ENCODE measurements around the gene CD19. TPM values are rescaled to one million over a fixed set of nuclear protein-coding genes. Genes with fewer than 3 reads are reported as not detected.

The CD19 gene
- total RNA-seq, 1 experiment from 2014 or later, result not detected

DNA sequence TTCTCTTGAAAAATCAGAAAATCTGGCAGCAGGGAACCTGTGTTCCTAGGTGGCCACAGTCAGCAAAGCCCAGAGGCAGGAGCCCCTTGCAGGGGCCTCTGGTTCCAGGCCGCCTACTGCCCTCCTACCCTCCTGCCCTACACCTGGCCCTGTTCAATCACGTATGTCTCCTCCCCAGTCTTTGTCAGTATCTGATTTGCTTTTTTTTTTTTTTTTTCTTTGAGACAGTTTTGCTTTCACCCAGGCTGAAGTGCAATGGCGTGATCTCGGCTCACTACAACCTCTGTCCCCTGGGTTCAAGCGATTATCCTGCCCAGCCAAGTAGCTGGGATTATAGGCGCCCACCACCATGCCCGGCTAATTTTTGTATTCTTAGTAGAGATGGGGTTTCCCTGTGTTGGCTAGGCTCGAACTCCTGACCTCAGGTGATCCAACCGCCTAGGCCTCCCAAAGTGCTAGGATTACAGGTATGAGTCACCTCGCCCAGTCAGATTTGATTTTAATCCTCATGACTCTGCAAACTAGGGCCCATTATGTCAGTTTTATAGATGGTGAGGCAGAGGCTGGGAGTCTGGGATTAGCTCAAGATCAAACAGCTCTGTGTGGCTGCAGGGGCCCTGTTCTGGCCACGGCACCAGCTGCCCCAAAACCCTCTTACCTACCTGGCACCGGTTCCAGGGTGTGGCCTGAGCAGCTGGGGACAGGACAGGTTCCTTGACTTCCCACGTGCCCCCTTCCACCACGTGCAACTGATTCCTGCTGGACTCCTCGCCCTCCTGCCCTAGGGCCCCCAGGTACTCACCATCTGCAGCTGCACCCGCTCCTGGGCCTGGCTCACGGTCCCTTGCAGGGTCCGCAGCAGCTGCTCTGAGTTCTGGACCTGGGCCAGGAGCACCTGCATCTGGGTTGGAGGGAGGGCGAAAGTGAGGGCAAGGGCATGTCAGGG, 21.4 kb upstream of the CD19 start:
- ATAC-seq (peak; percentile 37; the same call in 1 of the 2 replicates), DNase-seq (ENCODE audit: low read depth, low spot score) (no peak)
- no TSS peak for BruUV-seq (replicated peaks)
- Histone ChIP-seq H3K36me3 (ENCODE audit: control insufficient read depth, insufficient read depth, low read length) (no peaks in the 10 kb centered on the region), H3K9me3 (ENCODE audit: control insufficient read depth, insufficient read depth, low read depth, low read length) (no peaks in the 10 kb centered on the region), H3K4me3 (ENCODE audit: low read depth in 2 of 2, low read length in 2 of 2) (no peak overlapping the region), H3K27me3 (ENCODE audit: control insufficient read depth, insufficient read depth, low read length) (no peaks in the 10 kb centered on the region), H3K27ac (ENCODE audit: low read length) (no peak overlapping the region), H3K4me1 (ENCODE audit: control insufficient read depth, insufficient read depth, low read length) (no peaks in the 10 kb centered on the region)
- intact Hi-C loops (cut with micrococcal nuclease; ENCODE audit: unreplicated experiment) (no loop called here), in situ Hi-C loops (cut with HindIII; ENCODE audit: low pct_unique_long_range_greater_than_20kb, low sequenced_read_pairs) (no loop called here)
- TF ChIP-seq REST (IDR thresholded peaks at IDR 0.05; ENCODE audit: insufficient read depth in 1 of 2, low read depth in 2 of 2, low read length in 1 of 2) (no peak), TCF7L2 (IDR thresholded peaks at IDR 0.05; ENCODE audit: low read depth, low read length) (no peak)
- TF ChIP-seq, protein P1, sequence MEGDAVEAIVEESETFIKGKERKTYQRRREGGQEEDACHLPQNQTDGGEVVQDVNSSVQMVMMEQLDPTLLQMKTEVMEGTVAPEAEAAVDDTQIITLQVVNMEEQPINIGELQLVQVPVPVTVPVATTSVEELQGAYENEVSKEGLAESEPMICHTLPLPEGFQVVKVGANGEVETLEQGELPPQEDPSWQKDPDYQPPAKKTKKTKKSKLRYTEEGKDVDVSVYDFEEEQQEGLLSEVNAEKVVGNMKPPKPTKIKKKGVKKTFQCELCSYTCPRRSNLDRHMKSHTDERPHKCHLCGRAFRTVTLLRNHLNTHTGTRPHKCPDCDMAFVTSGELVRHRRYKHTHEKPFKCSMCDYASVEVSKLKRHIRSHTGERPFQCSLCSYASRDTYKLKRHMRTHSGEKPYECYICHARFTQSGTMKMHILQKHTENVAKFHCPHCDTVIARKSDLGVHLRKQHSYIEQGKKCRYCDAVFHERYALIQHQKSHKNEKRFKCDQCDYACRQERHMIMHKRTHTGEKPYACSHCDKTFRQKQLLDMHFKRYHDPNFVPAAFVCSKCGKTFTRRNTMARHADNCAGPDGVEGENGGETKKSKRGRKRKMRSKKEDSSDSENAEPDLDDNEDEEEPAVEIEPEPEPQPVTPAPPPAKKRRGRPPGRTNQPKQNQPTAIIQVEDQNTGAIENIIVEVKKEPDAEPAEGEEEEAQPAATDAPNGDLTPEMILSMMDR (IDR thresholded peaks at IDR 0.05), result no peak
- ChIA-PET CTCF (no interaction called here), POLR2A (interaction anchor here (0.7 kb wide), 2 partner anchors 26 to 898 kb away, joined by 9 to 14 read pairs; no protein-coding TSS in a partner anchor)

DNA sequence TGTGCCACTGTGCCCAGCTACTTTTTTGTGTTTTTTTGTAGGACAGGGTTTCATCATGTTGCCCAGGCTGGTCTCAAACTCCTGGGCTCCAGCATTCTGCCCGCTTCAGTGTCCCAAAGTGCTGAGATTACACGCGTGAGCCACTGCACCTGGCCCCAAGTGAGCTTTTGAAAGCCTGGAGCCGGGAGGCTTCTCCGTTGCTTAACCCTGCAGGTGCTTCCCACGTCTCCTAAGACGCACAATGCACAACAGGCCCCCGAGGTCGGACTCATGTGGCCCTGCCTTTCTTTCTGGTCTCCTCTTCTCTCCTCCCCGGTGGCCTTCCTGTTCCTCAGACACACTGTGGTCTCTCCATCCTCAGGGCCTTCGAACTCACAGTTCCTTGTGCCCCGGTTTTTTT, 19.2 kb upstream of the CD19 start:
- Histone ChIP-seq H3K27ac (ENCODE audit: low read length) (no peak overlapping the region), H3K4me3 (ENCODE audit: low read depth in 2 of 2, low read length in 2 of 2) (no peak overlapping the region), H3K36me3 (ENCODE audit: control insufficient read depth, insufficient read depth, low read length) (no peaks in the 10 kb centered on the region), H3K27me3 (ENCODE audit: control insufficient read depth, insufficient read depth, low read length) (no peaks in the 10 kb centered on the region), H3K9me3 (ENCODE audit: control insufficient read depth, insufficient read depth, low read depth, low read length) (no peaks in the 10 kb centered on the region), H3K4me1 (ENCODE audit: control insufficient read depth, insufficient read depth, low read length) (no peaks in the 10 kb centered on the region)
- DNase-seq (ENCODE audit: low read depth, low spot score) (no peak), ATAC-seq (no peak)
- no TSS peak for BruUV-seq (replicated peaks)
- intact Hi-C loops (cut with micrococcal nuclease; ENCODE audit: unreplicated experiment) (no loop called here), in situ Hi-C loops (cut with HindIII; ENCODE audit: low pct_unique_long_range_greater_than_20kb, low sequenced_read_pairs) (no loop called here)
- POLR2A ChIA-PET, result interaction anchor here (0.7 kb wide), 1 partner anchor 42 kb away, joined by 6 read pairs; no protein-coding TSS in a partner anchor
- no peak for TF ChIP-seq POLR2AphosphoS5 (IDR thresholded peaks at IDR 0.05; ENCODE audit: low read depth, low read length)
- CTCF ChIA-PET, result no interaction called here

DNA sequence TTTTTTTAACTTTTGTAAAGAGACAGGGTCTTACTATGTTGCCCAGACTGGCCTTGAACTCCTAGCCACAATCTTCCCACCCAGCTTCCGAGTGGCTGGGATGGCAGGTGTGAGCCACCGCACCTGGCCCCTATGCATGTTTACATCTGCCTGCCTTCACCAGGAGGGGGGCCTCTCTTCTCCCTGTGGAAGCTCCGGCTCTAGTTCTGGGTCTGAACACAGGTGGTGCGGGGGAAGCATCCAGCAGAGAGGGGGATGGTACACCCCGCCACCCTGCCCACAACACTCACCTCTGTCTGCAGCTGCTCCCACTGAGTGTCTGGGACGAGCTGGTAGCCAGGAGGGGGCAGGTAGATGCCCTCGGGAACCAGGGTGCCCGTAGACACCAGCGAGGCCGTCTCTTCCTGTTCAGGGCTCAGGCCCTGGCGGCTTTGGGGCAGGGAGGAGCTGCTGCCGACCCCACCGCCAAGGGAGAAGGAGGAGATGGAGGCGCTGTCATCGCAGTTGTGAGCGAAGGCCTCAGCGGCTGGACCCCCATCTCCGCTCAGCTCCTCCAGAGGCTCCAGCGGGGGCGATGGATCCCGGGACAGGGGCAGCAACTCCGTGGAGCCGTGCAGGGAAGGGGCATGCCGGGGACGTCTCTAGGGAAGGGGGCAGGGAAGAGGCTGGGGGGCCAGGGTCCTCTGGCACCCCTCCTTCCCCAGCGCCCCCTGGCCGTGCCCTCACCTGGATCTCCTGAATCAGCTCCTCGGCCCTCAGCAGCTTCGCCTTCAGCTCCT, 17.6 kb upstream of the CD19 start:
- no peak for ATAC-seq
- Histone ChIP-seq H3K4me1 (ENCODE audit: control insufficient read depth, insufficient read depth, low read length) (no peaks in the 10 kb centered on the region), H3K4me3 (ENCODE audit: low read depth in 2 of 2, low read length in 2 of 2) (no peak overlapping the region), H3K9me3 (ENCODE audit: control insufficient read depth, insufficient read depth, low read depth, low read length) (no peaks in the 10 kb centered on the region), H3K27me3 (ENCODE audit: control insufficient read depth, insufficient read depth, low read length) (no peaks in the 10 kb centered on the region), H3K36me3 (ENCODE audit: control insufficient read depth, insufficient read depth, low read length) (no peaks in the 10 kb centered on the region), H3K27ac (ENCODE audit: low read length) (no peak overlapping the region)
- no peak for DNase-seq (ENCODE audit: low read depth, low spot score)
- CTCF ChIA-PET, result no interaction called here
- intact Hi-C loops (cut with micrococcal nuclease; ENCODE audit: unreplicated experiment) (no loop called here), in situ Hi-C loops (cut with HindIII; ENCODE audit: low pct_unique_long_range_greater_than_20kb, low sequenced_read_pairs) (no loop called here)
- POLR2A ChIA-PET, result interaction anchor here (0.6 kb wide), 1 partner anchor 27 kb away, joined by 14 read pairs; no protein-coding TSS in a partner anchor
- no TSS peak for BruUV-seq (replicated peaks)
- TF ChIP-seq POLR2AphosphoS5 (IDR thresholded peaks at IDR 0.05; ENCODE audit: low read depth, low read length), result no peak
- no peak for TF ChIP-seq REST (IDR thresholded peaks at IDR 0.05; ENCODE audit: insufficient read depth in 1 of 2, low read depth in 2 of 2, low read length in 1 of 2)
- TF ChIP-seq, protein P1 (IDR thresholded peaks at IDR 0.05), result no peak
- TF ChIP-seq SIN3A (IDR thresholded peaks at IDR 0.05; ENCODE audit: borderline replicate concordance, insufficient read depth, low read depth, low read length), result no peak
- no peak for TF ChIP-seq TCF7L2 (IDR thresholded peaks at IDR 0.05; ENCODE audit: low read depth, low read length)
